ENCODE results near the gene B4GALNT2.

Gene B4GALNT2

GRCh38 chr17:49223517-49224197 is 91.1 kb downstream of the B4GALNT2 start:
- Histone ChIP-seq H2AFZ (ENCODE audit: low read length) (no peak overlapping the region), H3K9ac (ENCODE audit: low read depth, low read length, poor library complexity, severe bottlenecking) (no peak overlapping the region), H3K9me3 (ENCODE audit: insufficient read depth, low read depth, low read length) (no peaks in the 10 kb centered on the region), H3K79me2 (ENCODE audit: insufficient read depth, low read length) (no peaks in the 10 kb centered on the region), H3F3A (ENCODE audit: low read depth) (no peaks in the 10 kb centered on the region), H3K36me3 (ENCODE audit: insufficient read depth, low read length) (peaks cover 4% of the 10 kb centered on the region; the same call in 1 of the 2 replicates), H4K20me1 (ENCODE audit: insufficient read depth, low read length, poor library complexity, severe bottlenecking) (no peaks in the 10 kb centered on the region), H3K4me3 (ENCODE audit: low read length, poor library complexity, severe bottlenecking) (no peak overlapping the region), H3K4me1 (ENCODE audit: insufficient read depth, low read length, poor library complexity, severe bottlenecking) (peaks cover 7% of the 10 kb centered on the region), H3K27me3 (ENCODE audit: insufficient read depth, low read length, poor library complexity, severe bottlenecking) (no peaks in the 10 kb centered on the region), H3K4me2 (ENCODE audit: low read depth, low read length, poor library complexity, severe bottlenecking) (no peak overlapping the region), H3K9me2 (replicated peaks; ENCODE audit: low read depth, low read length) (no peaks in the 10 kb centered on the region)
- TF ChIP-seq CTCF (conservative IDR thresholded peaks at IDR 0.05; ENCODE audit: low read length) (peak; percentile 88), EZH2phosphoT487 (IDR thresholded peaks at IDR 0.05; ENCODE audit: borderline replicate concordance) (no peak)

- Histone ChIP-seq H3K4me1 (ENCODE audit: insufficient read depth, low read length, poor library complexity, severe bottlenecking) (no peaks in the 10 kb centered on the region), H3K79me2 (ENCODE audit: insufficient read depth, low read length) (no peaks in the 10 kb centered on the region), H3K4me3 (ENCODE audit: low read length, poor library complexity, severe bottlenecking) (no peak overlapping the region), H3K9ac (ENCODE audit: low read depth, low read length, poor library complexity, severe bottlenecking) (no peak overlapping the region), H3K4me2 (ENCODE audit: low read depth, low read length, poor library complexity, severe bottlenecking) (no peak overlapping the region), H4K20me1 (ENCODE audit: insufficient read depth, low read length, poor library complexity, severe bottlenecking) (no peaks in the 10 kb centered on the region), H3F3A (ENCODE audit: low read depth) (no peaks in the 10 kb centered on the region), H3K9me2 (replicated peaks; ENCODE audit: low read depth, low read length) (no peaks in the 10 kb centered on the region), H2AFZ (ENCODE audit: low read length) (no peak overlapping the region), H3K36me3 (ENCODE audit: insufficient read depth, low read length) (peaks cover 4% of the 10 kb centered on the region; the same call in 1 of the 2 replicates), H3K9me3 (ENCODE audit: insufficient read depth, low read depth, low read length) (no peaks in the 10 kb centered on the region), H3K27me3 (ENCODE audit: insufficient read depth, low read length, poor library complexity, severe bottlenecking) (no peaks in the 10 kb centered on the region)
- no peak for TF ChIP-seq EZH2phosphoT487 (IDR thresholded peaks at IDR 0.05; ENCODE audit: borderline replicate concordance)
- TF ChIP-seq CTCF (conservative IDR thresholded peaks at IDR 0.05; ENCODE audit: low read length), result no peak
Measured at GRCh38 chr17:49224198-49224996, 91.8 kb downstream of the B4GALNT2 start.

- no peaks in the 10 kb centered on the region for H3K9me3 ChIP-seq (ENCODE audit: insufficient read depth, low read depth, low read length)
- peaks cover 4% of the 10 kb centered on the region; the same call in 1 of the 2 replicates for H3K36me3 ChIP-seq (ENCODE audit: insufficient read depth, low read length)
- no peak overlapping the region for H3K4me2 ChIP-seq (ENCODE audit: low read depth, low read length, poor library complexity, severe bottlenecking)
- no peaks in the 10 kb centered on the region for H4K20me1 ChIP-seq (ENCODE audit: insufficient read depth, low read length, poor library complexity, severe bottlenecking)
- H3K4me1 ChIP-seq (ENCODE audit: insufficient read depth, low read length, poor library complexity, severe bottlenecking), result no peaks in the 10 kb centered on the region
- TF ChIP-seq CTCF (conservative IDR thresholded peaks at IDR 0.05; ENCODE audit: low read length), result no peak
- TF ChIP-seq EZH2phosphoT487 (IDR thresholded peaks at IDR 0.05; ENCODE audit: borderline replicate concordance), result no peak
- H3K9me2 ChIP-seq (replicated peaks; ENCODE audit: low read depth, low read length), result no peaks in the 10 kb centered on the region
- no peak overlapping the region for H2AFZ ChIP-seq (ENCODE audit: low read length)
- H3K9ac ChIP-seq (ENCODE audit: low read depth, low read length, poor library complexity, severe bottlenecking), result no peak overlapping the region
- H3K27me3 ChIP-seq (ENCODE audit: insufficient read depth, low read length, poor library complexity, severe bottlenecking), result no peaks in the 10 kb centered on the region
- no peaks in the 10 kb centered on the region for H3K79me2 ChIP-seq (ENCODE audit: insufficient read depth, low read length)
- no peak overlapping the region for H3K4me3 ChIP-seq (ENCODE audit: low read length, poor library complexity, severe bottlenecking)
- H3F3A ChIP-seq (ENCODE audit: low read depth), result no peaks in the 10 kb centered on the region
Measured at GRCh38 chr17:49224997-49225337, 92.4 kb downstream of the B4GALNT2 start.
